Measurements from ENCODE around the gene STXBP6.

GRCh38 chr14:24890716-24891115, 159.2 kb downstream of the STXBP6 start:
- TF ChIP-seq POLR2A (IDR thresholded peaks at IDR 0.05; ENCODE audit: low read length) (no peak), GATA1 (IDR thresholded peaks at IDR 0.05; ENCODE audit: low read depth, low read length) (no peak)

Data from erythroblast (primary cell).